Left lung (tissue), 10 donors: ENCODE results near the gene INHA. TPM values are rescaled to one million over a fixed set of nuclear protein-coding genes. Genes with fewer than 3 reads are reported as not detected.

Experiments
- ATAC-seq: fragments of 200-7000 bp; cut with Tn5 transposase; one replicate; pipeline ENCODE4 v1.9.1; 2020; ENCODE audit warnings: moderate library complexity
- DNase-seq, 4 donors: peaks; one replicate each; pipeline ENCODE4 v3.0.0-alpha.2; 2013 to 2020
- H3K27ac ChIP-seq, 2 donors: fragments of 200-600 bp; sonication (generic) in 1 of 2; one replicate each; pipeline versions ENCODE4 v1.5.0 to v1.8.0; 2020 to 2021
- H3K27me3 ChIP-seq, 2 donors: fragments of 200-600 bp; sonication (generic) in 1 of 2; one replicate each; pipeline versions ENCODE4 v1.5.0 to v1.8.0; 2020 to 2021
- H3K36me3 ChIP-seq, 2 donors: fragments of 200-600 bp; sonication (generic) in 1 of 2; one replicate each; pipeline versions ENCODE4 v1.5.0 to v1.8.0; 2020 to 2021
- H3K4me1 ChIP-seq, 2 donors: fragments of 200-600 bp; one replicate each; pipeline ENCODE4 v1.8.0; 2021
- H3K4me3 ChIP-seq, 2 donors: fragments of 200-600 bp; sonication (generic) in 1 of 2; one replicate each; pipeline versions ENCODE4 v1.5.0 to v1.8.0; 2020 to 2021; ENCODE audit warnings: mild to moderate bottlenecking in 1 of 2
- H3K9me3 ChIP-seq, 2 donors: fragments of 200-600 bp; sonication (generic) in 1 of 2; one replicate each; pipeline versions ENCODE4 v1.5.0 to v1.8.0; 2020 to 2021
- intact Hi-C, 2 donors: fragments of 100-400 bp; cut with DNase I; formaldehyde crosslinking; loops; one replicate each; pipeline versions ENCODE4 v1.11.2 to v1.14.2; 2022
- microRNA-seq, 2 donors: library from miRNA; unstranded; fragments of <30 nt; microRNA quantifications; one replicate each; pipeline ENCODE4, GENCODE V29; 2019
- polyA plus RNA-seq, 6 donors: library from polyadenylated mRNA; unstranded; fragments of 120-200 nt; gene quantifications; one replicate each; pipeline ENCODE4 v1.2.1, GENCODE V29; 2013; ENCODE audit not compliant: insufficient read length in 6 of 6
- total RNA-seq, 2 donors: library from RNA; stranded (reverse); fragmentation: NEBNext Ultra II Directional; extraction: Animal tissue kit (Norgen Biotek cat#: 25700); gene quantifications; one replicate each; pipeline ENCODE4 v1.2.1, GENCODE V29; 2021
- TF ChIP-seq, protein P1 (sequence below), 2 donors: fragments of 200-600 bp; sonication (generic) in 1 of 2; IDR thresholded peaks; one replicate each; pipeline versions ENCODE4 v1.5.0 to v1.8.0; 2021; ENCODE audit warnings: antibody characterized with exemption in 2 of 2
- donor health status: DM: no; HTN: yes; CAD: no.
- donor health status: DM: no; HTN: no; CAD: no.

INHA gene
- total and polyA plus RNA-seq, 8 donors: 0.37 to 1.9 (median 1.0) TPM

DNA sequence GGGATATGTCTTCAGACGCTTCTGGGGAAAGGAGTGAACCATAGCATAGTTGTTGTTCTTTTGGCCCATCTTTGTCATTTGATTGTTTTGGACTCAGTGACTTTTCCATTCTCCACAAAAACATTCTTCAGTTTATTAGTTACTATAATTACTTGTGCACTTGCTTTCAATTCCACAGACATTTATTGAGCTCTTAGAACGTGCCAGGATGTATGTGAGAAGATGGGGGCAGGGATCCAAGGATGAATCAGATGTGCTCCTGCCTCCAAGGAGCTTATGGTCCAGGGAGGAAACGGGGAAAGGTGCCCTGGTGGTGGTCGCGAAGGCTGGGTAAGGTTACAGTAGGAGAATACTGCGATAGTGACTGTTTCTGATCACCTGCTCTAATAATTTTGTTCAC is 48.4 kb downstream of the INHA start:
- DNase-seq: no peak
- TF ChIP-seq, protein P1, sequence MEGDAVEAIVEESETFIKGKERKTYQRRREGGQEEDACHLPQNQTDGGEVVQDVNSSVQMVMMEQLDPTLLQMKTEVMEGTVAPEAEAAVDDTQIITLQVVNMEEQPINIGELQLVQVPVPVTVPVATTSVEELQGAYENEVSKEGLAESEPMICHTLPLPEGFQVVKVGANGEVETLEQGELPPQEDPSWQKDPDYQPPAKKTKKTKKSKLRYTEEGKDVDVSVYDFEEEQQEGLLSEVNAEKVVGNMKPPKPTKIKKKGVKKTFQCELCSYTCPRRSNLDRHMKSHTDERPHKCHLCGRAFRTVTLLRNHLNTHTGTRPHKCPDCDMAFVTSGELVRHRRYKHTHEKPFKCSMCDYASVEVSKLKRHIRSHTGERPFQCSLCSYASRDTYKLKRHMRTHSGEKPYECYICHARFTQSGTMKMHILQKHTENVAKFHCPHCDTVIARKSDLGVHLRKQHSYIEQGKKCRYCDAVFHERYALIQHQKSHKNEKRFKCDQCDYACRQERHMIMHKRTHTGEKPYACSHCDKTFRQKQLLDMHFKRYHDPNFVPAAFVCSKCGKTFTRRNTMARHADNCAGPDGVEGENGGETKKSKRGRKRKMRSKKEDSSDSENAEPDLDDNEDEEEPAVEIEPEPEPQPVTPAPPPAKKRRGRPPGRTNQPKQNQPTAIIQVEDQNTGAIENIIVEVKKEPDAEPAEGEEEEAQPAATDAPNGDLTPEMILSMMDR (IDR thresholded peaks at IDR 0.05): no peak
- H3K27me3 ChIP-seq: peaks cover 0 to 3% of the 10 kb centered on the region in 2 donors
- H3K4me3 ChIP-seq: no peak overlapping the region
- no peak overlapping the region for H3K27ac ChIP-seq
- no peaks in the 10 kb centered on the region for H3K4me1 ChIP-seq
- H3K36me3 ChIP-seq: peaks cover 0 to 10% of the 10 kb centered on the region in 2 donors
- no peak for ATAC-seq
- no peaks in the 10 kb centered on the region for H3K9me3 ChIP-seq
- intact Hi-C loops: no loop called here

DNA sequence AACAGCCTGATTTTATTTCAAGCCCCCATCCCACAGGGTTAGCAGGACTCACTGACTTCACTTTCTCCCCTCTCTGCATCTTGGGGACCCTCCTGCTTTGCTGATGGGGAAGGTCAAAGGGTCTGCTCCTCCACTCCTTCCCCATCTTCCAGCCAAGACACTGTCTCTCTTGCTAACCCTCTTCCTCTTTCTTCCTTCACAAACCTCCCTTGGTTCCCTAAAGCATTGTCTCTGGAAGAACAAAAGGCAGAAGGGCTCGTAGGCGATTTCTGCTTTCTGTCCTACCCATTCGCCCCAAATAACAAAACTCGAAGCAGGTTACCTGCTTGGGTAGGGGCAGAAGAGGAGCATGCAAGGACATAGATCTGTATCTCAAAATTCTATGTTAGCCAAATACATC is 49.8 kb downstream of the INHA start:
- intact Hi-C loops: no loop called here
- no peak for ATAC-seq
- Histone ChIP-seq H3K27me3 (peaks cover 0 to 17% of the 10 kb centered on the region in 2 donors), H3K27ac (no peak overlapping the region), H3K36me3 (no peaks in the 10 kb centered on the region), H3K9me3 (no peaks in the 10 kb centered on the region), H3K4me1 (no peaks in the 10 kb centered on the region), H3K4me3 (no peak overlapping the region)
- TF ChIP-seq, protein P1 (IDR thresholded peaks at IDR 0.05): no peak
- no peak for DNase-seq

DNA sequence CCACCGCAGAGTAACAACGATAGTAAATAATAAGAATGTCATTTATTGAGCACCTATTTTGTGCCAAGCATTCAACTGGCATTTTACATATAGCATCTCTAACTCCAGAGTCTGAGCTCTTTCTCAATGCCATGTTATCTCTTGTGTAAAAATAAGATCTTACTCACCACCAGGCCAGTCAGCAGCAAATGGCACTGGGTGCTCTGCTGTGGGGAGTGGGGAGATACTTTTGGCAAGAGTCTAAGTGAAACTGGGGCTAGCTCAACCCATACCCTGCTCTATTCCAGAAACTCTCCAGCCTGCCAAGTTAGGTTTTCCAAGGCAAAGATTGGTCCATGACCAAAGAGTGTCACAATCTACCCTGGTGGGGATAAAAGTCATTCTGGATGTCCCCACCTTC is 50.4 kb downstream of the INHA start:
- intact Hi-C loops: no loop called here
- H3K4me1 ChIP-seq: no peaks in the 10 kb centered on the region
- TF ChIP-seq, protein P1 (IDR thresholded peaks at IDR 0.05): no peak
- H3K9me3 ChIP-seq: no peaks in the 10 kb centered on the region
- no peak overlapping the region for H3K27ac ChIP-seq
- no peak for ATAC-seq
- no peak overlapping the region for H3K4me3 ChIP-seq
- peaks cover 0 to 23% of the 10 kb centered on the region in 2 donors for H3K27me3 ChIP-seq
- DNase-seq: no peak
- H3K36me3 ChIP-seq: no peaks in the 10 kb centered on the region

DNA sequence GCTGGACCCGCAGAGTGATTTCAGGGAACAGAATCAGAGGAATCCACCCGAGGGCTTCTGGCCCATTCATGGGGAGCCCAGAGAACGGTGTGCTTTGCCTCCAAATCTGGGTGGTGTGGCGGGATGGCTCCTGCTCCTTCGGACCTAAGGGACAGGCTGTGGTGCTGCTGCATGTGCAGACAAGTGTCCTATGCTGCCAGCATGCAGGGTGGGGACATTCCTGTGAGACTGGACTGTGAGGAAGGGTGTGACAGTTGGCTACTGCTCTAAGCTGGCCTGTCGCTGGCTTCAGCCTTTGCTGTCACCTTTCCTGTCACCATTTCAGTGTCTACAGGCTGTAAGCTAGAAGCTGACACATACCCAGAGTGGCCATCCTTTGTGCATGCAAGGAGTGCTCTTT is 52.5 kb downstream of the INHA start:
- no peak overlapping the region for H3K27ac ChIP-seq
- ATAC-seq (no peak), DNase-seq (peak in 1 of 4 donors; percentile 54)
- H3K4me1 ChIP-seq: peaks cover 6 to 7% of the 10 kb centered on the region in 2 donors
- H3K27me3 ChIP-seq: peaks cover 0 to 42% of the 10 kb centered on the region in 2 donors
- no peak overlapping the region for H3K4me3 ChIP-seq
- no peaks in the 10 kb centered on the region for H3K9me3 ChIP-seq
- TF ChIP-seq, protein P1 (IDR thresholded peaks at IDR 0.05): no peak
- intact Hi-C loops: no loop called here
- H3K36me3 ChIP-seq: no peaks in the 10 kb centered on the region

DNA sequence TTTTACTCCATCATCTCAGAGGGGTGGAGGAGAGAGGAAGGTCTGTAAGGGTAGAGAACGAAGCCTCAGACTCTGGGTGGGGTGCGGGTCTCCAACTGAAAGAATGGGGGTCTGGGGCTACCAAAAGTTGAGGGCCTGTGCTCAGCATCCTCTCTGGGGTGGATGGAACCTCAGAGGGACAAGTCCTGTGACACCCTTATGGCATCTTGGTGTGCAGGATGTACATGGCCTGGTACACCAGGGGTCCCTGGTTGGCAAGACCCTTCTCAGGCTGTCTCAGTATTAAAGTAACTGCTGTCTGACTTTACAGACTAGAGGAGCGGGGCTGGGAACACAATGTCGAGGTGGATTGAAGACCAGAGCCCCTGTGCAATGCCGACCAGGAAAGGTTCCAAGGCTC is 53.1 kb downstream of the INHA start:
- Histone ChIP-seq H3K36me3 (no peaks in the 10 kb centered on the region), H3K9me3 (no peaks in the 10 kb centered on the region), H3K4me3 (no peak overlapping the region), H3K27me3 (peaks cover 0 to 42% of the 10 kb centered on the region in 2 donors), H3K27ac (no peak overlapping the region), H3K4me1 (peaks cover 6 to 7% of the 10 kb centered on the region in 2 donors)
- intact Hi-C loops: no loop called here
- ATAC-seq (no peak), DNase-seq (peak in 1 of 4 donors; percentile 20)
- TF ChIP-seq, protein P1 (IDR thresholded peaks at IDR 0.05): no peak

Small RNA genes within 50 kb of the gene (microRNA-seq; reads per million reads assigned to microRNA genes)
- gene MIR3132: 0 to 0.34 reads per million in 2 donors

Other genes starting within 250 kb of the INHA start
- not detected for gene RESP18, start 239.6 kb upstream of the INHA start, total RNA-seq
- gene RESP18, start 239.6 kb upstream of the INHA start, polyA plus RNA-seq: not detected
- gene DNPEP, start 184.4 kb upstream of the INHA start, total RNA-seq: 10 to 100 TPM; 41.6 to 62.9 TPM
- 10 to 100 TPM; 60.6 to 86.4 (median 72.9) TPM for gene DNPEP, start 184.4 kb upstream of the INHA start, polyA plus RNA-seq
- 100 to 1,000 TPM in 1 of 2 donors, 10 to 100 TPM in 1; 32.0 to 101 TPM for gene DES, start 153.9 kb upstream of the INHA start, total RNA-seq
- 10 to 100 TPM in 5 of 6 donors, 1 to 10 TPM in 1; 8.7 to 31.3 (median 23.8) TPM for gene DES, start 153.9 kb upstream of the INHA start, polyA plus RNA-seq
- 10 to 100 TPM in 1 of 2 donors, 1 to 10 TPM in 1; 7.3 to 11.7 TPM for gene SPEG, start 137.5 kb upstream of the INHA start, total RNA-seq
- gene SPEG, start 137.5 kb upstream of the INHA start, polyA plus RNA-seq: 10 to 100 TPM; 21.5 to 34.2 (median 29.1) TPM
- gene GMPPA, start 73.4 kb upstream of the INHA start, total RNA-seq: 10 to 100 TPM; 43.7 to 50.1 TPM
- 10 to 100 TPM; 20.6 to 34.7 (median 24.0) TPM for gene GMPPA, start 73.4 kb upstream of the INHA start, polyA plus RNA-seq
- gene ASIC4, start 57.8 kb upstream of the INHA start, total RNA-seq: not detected
- gene ASIC4, start 57.8 kb upstream of the INHA start, polyA plus RNA-seq: under 1 TPM; 0.07 to 0.37 (median 0.20) TPM
- gene CHPF, start 28.5 kb upstream of the INHA start, total RNA-seq: 100 to 1,000 TPM in 1 of 2 donors, 10 to 100 TPM in 1; 61.6 to 114 TPM
- 10 to 100 TPM; 18.8 to 34.9 (median 24.1) TPM for gene CHPF, start 28.5 kb upstream of the INHA start, polyA plus RNA-seq
- 1 to 10 TPM; 2.9 to 3.5 TPM for gene TMEM198, start 28.3 kb upstream of the INHA start, total RNA-seq
- 1 to 10 TPM; 2.4 to 4.2 (median 3.4) TPM for gene TMEM198, start 28.3 kb upstream of the INHA start, polyA plus RNA-seq
- 10 to 100 TPM; 43.4 to 65.0 TPM for gene OBSL1, start 771 bp upstream of the INHA start, total RNA-seq
- gene OBSL1, start 771 bp upstream of the INHA start, polyA plus RNA-seq: 100 to 1,000 TPM; 123 to 143 (median 135) TPM
- gene STK11IP, start 25.5 kb downstream of the INHA start, total RNA-seq: 10 to 100 TPM; 25.1 to 30.3 TPM
- 10 to 100 TPM; 24.5 to 36.6 (median 29.2) TPM for gene STK11IP, start 25.5 kb downstream of the INHA start, polyA plus RNA-seq
- gene SLC4A3, start 55.3 kb downstream of the INHA start, total RNA-seq: 1 to 10 TPM; 2.9 to 5.7 TPM
- 10 to 100 TPM in 4 of 6 donors, 1 to 10 TPM in 2; 8.8 to 13.3 (median 10.6) TPM for gene SLC4A3, start 55.3 kb downstream of the INHA start, polyA plus RNA-seq